Fibroblast of the conjunctiva (primary cell): ENCODE data around the gene TTC39A.

Experiments used
- DNase-seq: peaks from one replicate; pipeline ENCODE4 v3.0.0-alpha.2; 2010; ENCODE audit warnings: low read depth

TTC39A gene

GRCh38 chr1:51314974-51315373, 15.4 kb downstream of the TTC39A start:
- DNase-seq: no peak

- peak; percentile 32 for DNase-seq
Measured at GRCh38 chr1:51313961-51314777, 16.2 kb downstream of the TTC39A start.

- DNase-seq: no peak
Measured at GRCh38 chr1:51313268-51313852, 17.0 kb downstream of the TTC39A start.

- DNase-seq: no peak
Measured at GRCh38 chr1:51312718-51313117, 17.6 kb downstream of the TTC39A start.

GRCh38 chr1:51311826-51312225, 18.5 kb downstream of the TTC39A start:
- no peak for DNase-seq

- no peak for DNase-seq
Measured at GRCh38 chr1:51310871-51311613, 19.3 kb downstream of the TTC39A start.

GRCh38 chr1:51309291-51309690, 21.1 kb downstream of the TTC39A start:
- no peak for DNase-seq

- no peak for DNase-seq
Measured at GRCh38 chr1:51308636-51309035, 21.7 kb downstream of the TTC39A start.

GRCh38 chr1:51306950-51307349, 23.4 kb downstream of the TTC39A start:
- DNase-seq: no peak

GRCh38 chr1:51305371-51305823, 25.0 kb downstream of the TTC39A start:
- DNase-seq: no peak

GRCh38 chr1:51304360-51304759, 26.0 kb downstream of the TTC39A start:
- no peak for DNase-seq

- peak; percentile 9 for DNase-seq
Measured at GRCh38 chr1:51303751-51304251, 26.6 kb downstream of the TTC39A start.

- no peak for DNase-seq
Measured at GRCh38 chr1:51303315-51303714, 27.0 kb downstream of the TTC39A start.

- no peak for DNase-seq
Measured at GRCh38 chr1:51302746-51303145, 27.6 kb downstream of the TTC39A start.

GRCh38 chr1:51302270-51302669, 28.1 kb downstream of the TTC39A start:
- no peak for DNase-seq

- no peak for DNase-seq
Measured at GRCh38 chr1:51301844-51302162, 28.6 kb downstream of the TTC39A start.

- no peak for DNase-seq
Measured at GRCh38 chr1:51301152-51301843, 29.1 kb downstream of the TTC39A start.

- DNase-seq: no peak
Measured at GRCh38 chr1:51299981-51300670, 30.2 kb downstream of the TTC39A start.

- no peak for DNase-seq
Measured at GRCh38 chr1:51299185-51299885, 31.0 kb downstream of the TTC39A start.

- DNase-seq: no peak
Measured at GRCh38 chr1:51298322-51298705, 32.0 kb downstream of the TTC39A start.
